Stomach (tissue), 4 donors: ENCODE measurements around the gene CTNNA3.

ENCODE experiments used
- CTCF ChIP-seq, 7 experiments: fragments of 450-650 bp in 4 of 7; fragments of 200-600 bp in 3 of 7; sonication (generic) in 3 of 7; IDR thresholded peaks; one replicate each; pipeline ENCODE4 v1.5.1; 2016 to 2019; ENCODE audit warnings: antibody characterized with exemption in 7 of 7, control low read depth in 2 of 7, mild to moderate bottlenecking in 1 of 7
- POLR2A ChIP-seq, 4 donors: fragments of 450-650 bp; IDR thresholded peaks; one replicate each; pipeline ENCODE4 v1.6.1; 2016; ENCODE audit warnings: antibody characterized with exemption in 4 of 4, control low read depth in 2 of 4, mild to moderate bottlenecking in 1 of 4, moderate library complexity in 1 of 4

GRCh38 chr10:66277481-66277880 lies 1418.5 kb downstream of the CTNNA3 start:
- no peak for TF ChIP-seq CTCF (IDR thresholded peaks at IDR 0.05)
- TF ChIP-seq POLR2A (IDR thresholded peaks at IDR 0.05) = no peak
